Measurements from ENCODE around the gene CERK.

The CERK gene

GRCh38 chr22:46657996-46658947, 79.8 kb downstream of the CERK start:
- ChIA-PET POLR2A (no interaction called here), CTCF (interaction anchor here (0.6 to 0.8 kb wide), 2 partner anchors 49 to 72 kb away, joined by 3 read pairs; no protein-coding TSS in a partner anchor)
- H3K36me3 ChIP-seq (ENCODE audit: control insufficient read depth in 2 of 2, insufficient read depth in 1 of 2, low read length in 2 of 2): no peaks in the 10 kb centered on the region
- no peak overlapping the region for H3K27ac ChIP-seq (ENCODE audit: extremely low read depth, low read depth, low read length)
- TF ChIP-seq PRDM4 (tag by site-specific recombination; IDR thresholded peaks at IDR 0.05) (no peak), SP7 (tag by site-specific recombination; IDR thresholded peaks at IDR 0.05) (no peak), ZNF398 (tag by site-specific recombination; IDR thresholded peaks at IDR 0.05) (no peak), ZNF610 (tag by site-specific recombination; IDR thresholded peaks at IDR 0.05; ENCODE audit: borderline replicate concordance) (no peak), HOXC10 (CRISPR knock-in tag; IDR thresholded peaks at IDR 0.05) (no peak), TCF7L2 (IDR thresholded peaks at IDR 0.05; ENCODE audit: borderline replicate concordance, low read depth, low read length) (no peak)
- H3K4me1 ChIP-seq (ENCODE audit: control insufficient read depth, insufficient read depth, low read length): peaks cover 2% of the 10 kb centered on the region; the same call in 1 of the 2 replicates
- H3K9me3 ChIP-seq (ENCODE audit: control insufficient read depth, insufficient read depth, low read depth, low read length): no peaks in the 10 kb centered on the region
- H3K4me3 ChIP-seq (ENCODE audit: low read depth, low read length): no peak overlapping the region

- Histone ChIP-seq H3K27ac (ENCODE audit: extremely low read depth, low read depth, low read length) (no peak overlapping the region), H3K36me3 (ENCODE audit: control insufficient read depth in 2 of 2, insufficient read depth in 1 of 2, low read length in 2 of 2) (no peaks in the 10 kb centered on the region), H3K9me3 (ENCODE audit: control insufficient read depth, insufficient read depth, low read depth, low read length) (no peaks in the 10 kb centered on the region), H3K4me1 (ENCODE audit: control insufficient read depth, insufficient read depth, low read length) (peaks cover 2% of the 10 kb centered on the region; the same call in 1 of the 2 replicates), H3K4me3 (ENCODE audit: low read depth, low read length) (no peak overlapping the region)
- TF ChIP-seq YY2 (tag by site-specific recombination; IDR thresholded peaks at IDR 0.05): no peak
- TF ChIP-seq FEZF1 (tag by site-specific recombination; IDR thresholded peaks at IDR 0.05): no peak
- no peak for TF ChIP-seq ZNF10 (tag by site-specific recombination; IDR thresholded peaks at IDR 0.05)
- POLR2A ChIA-PET: no interaction called here
- CTCF ChIA-PET: no interaction called here
Measured at GRCh38 chr22:46657655-46657953, 80.4 kb downstream of the CERK start.

GRCh38 chr22:46656856-46657654, 81.0 kb downstream of the CERK start:
- POLR2A ChIA-PET: no interaction called here
- Histone ChIP-seq H3K9me3 (ENCODE audit: control insufficient read depth, insufficient read depth, low read depth, low read length) (no peaks in the 10 kb centered on the region), H3K27ac (ENCODE audit: extremely low read depth, low read depth, low read length) (no peak overlapping the region), H3K4me1 (ENCODE audit: control insufficient read depth, insufficient read depth, low read length) (peaks cover 2% of the 10 kb centered on the region; the same call in 1 of the 2 replicates), H3K36me3 (ENCODE audit: control insufficient read depth in 2 of 2, insufficient read depth in 1 of 2, low read length in 2 of 2) (no peaks in the 10 kb centered on the region), H3K4me3 (ENCODE audit: low read depth, low read length) (no peak overlapping the region)
- CTCF ChIA-PET: no interaction called here
- TF ChIP-seq ZNF623 (tag by site-specific recombination; IDR thresholded peaks at IDR 0.05) (no peak), KLF1 (tag by site-specific recombination; IDR thresholded peaks at IDR 0.05) (no peak), ZNF560 (tag by site-specific recombination; IDR thresholded peaks at IDR 0.05; ENCODE audit: borderline replicate concordance) (no peak), KLF17 (tag by site-specific recombination; IDR thresholded peaks at IDR 0.05) (no peak), REST (tag by site-specific recombination; IDR thresholded peaks at IDR 0.05) (no peak), ZNF837 (tag by site-specific recombination; IDR thresholded peaks at IDR 0.05) (no peak), ZNF529 (tag by site-specific recombination; IDR thresholded peaks at IDR 0.05; ENCODE audit: insufficient replicate concordance) (no peak), ZNF768 (tag by site-specific recombination; IDR thresholded peaks at IDR 0.05) (no peak), ZNF621 (tag by site-specific recombination; IDR thresholded peaks at IDR 0.05) (no peak), BCL11A (tag by site-specific recombination; IDR thresholded peaks at IDR 0.05; ENCODE audit: low read depth) (no peak), ZNF596 (tag by site-specific recombination; IDR thresholded peaks at IDR 0.05) (no peak), ZNF629 (tag by site-specific recombination; IDR thresholded peaks at IDR 0.05) (no peak)

All from HEK293 (cell line).